ENCODE results near the gene CCDC194.

GRCh38 chr19:17401628-17402027 is 7.6 kb upstream of the CCDC194 start:
- no peak for TF ChIP-seq CTCF (IDR thresholded peaks at IDR 0.05)
- no peak for TF ChIP-seq POLR2A (IDR thresholded peaks at IDR 0.05)

Data from right lobe of liver (tissue), 4 donors.